DND-41 (cell line): ENCODE data around the gene STAC2.

Experiments used
- CTCF ChIP-seq: IDR thresholded peaks from 2 replicates; pipeline ENCODE4 v1.5.1; 2012; ENCODE audit warnings: borderline replicate concordance, low read length, moderate library complexity, mild to moderate bottlenecking; ENCODE audit not compliant: poor library complexity, severe bottlenecking; ENCODE audit errors: extremely low read depth
- EZH2 ChIP-seq: IDR thresholded peaks from 3 replicates; pipeline ENCODE4 v1.6.1; 2012; ENCODE audit warnings: borderline replicate concordance, low read depth, mild to moderate bottlenecking, moderate library complexity, low read length, inconsistent platforms; ENCODE audit not compliant: severe bottlenecking

- no peak for TF ChIP-seq CTCF
- no peak for TF ChIP-seq EZH2
Measured at GRCh38 chr17:39251997-39252396, 26.3 kb upstream of the STAC2 start.
